CD8-positive, alpha-beta memory T cell (primary cell): Measurements from ENCODE around the gene NXN. TPM values are rescaled to one million over a fixed set of nuclear protein-coding genes. Genes with fewer than 3 reads are reported as not detected.
"Not testable (repeated sequence)": the region's sequence is repeated elsewhere in the genome, so short reads cannot be mapped to it uniquely, and the experiment has no call there.

ENCODE experiments used
- CTCF ChIA-PET: fragments of 350-600 bp; sonication (Branson Sonifier 250); formaldehyde crosslinking; loops from one replicate; lab custom pipeline; 2021; ENCODE audit warnings: antibody characterized with exemption; lab: Charles Lee
- POLR2A ChIA-PET: fragments of 350-600 bp; sonication (Branson Sonifier 250); formaldehyde crosslinking; loops from one replicate; lab custom pipeline; 2021; ENCODE audit warnings: antibody characterized with exemption; lab: Charles Lee
- DNase-seq, 5 donors: peaks; one replicate each; pipeline versions ENCODE4 v3.0.0 to v3.0.0-alpha.2; 2020 to 2022; ENCODE audit warnings: mixed read lengths in 1 of 5
- H3K27ac ChIP-seq: one replicate; pipeline ENCODE4 v1.7.0; 2013; ENCODE audit warnings: low read depth, mild to moderate bottlenecking, low read length, moderate library complexity
- H3K27me3 ChIP-seq: 2 replicates; pipeline ENCODE4 v1.7.0; 2013; ENCODE audit warnings: low read length, mild to moderate bottlenecking; ENCODE audit not compliant: insufficient read depth, poor library complexity, severe bottlenecking
- H3K36me3 ChIP-seq: 2 replicates; pipeline ENCODE4 v1.7.0; 2013; ENCODE audit warnings: mild to moderate bottlenecking, low read length, moderate library complexity; ENCODE audit not compliant: insufficient read depth
- H3K4me1 ChIP-seq: 2 replicates; pipeline ENCODE4 v1.7.0; 2013; ENCODE audit warnings: mild to moderate bottlenecking, low read length, moderate library complexity; ENCODE audit not compliant: insufficient read depth
- H3K4me3 ChIP-seq: 2 replicates; pipeline ENCODE4 v1.7.0; 2013; ENCODE audit warnings: mild to moderate bottlenecking, low read length
- H3K9me3 ChIP-seq: 2 replicates; pipeline ENCODE4 v1.7.0; 2013; ENCODE audit warnings: mild to moderate bottlenecking, low read length
- H3K27ac Mint-ChIP-seq, 8 donors: one replicate each; pipeline ENCODE4 v1.8.0; 2020 to 2021; ENCODE audit warnings: mixed read lengths in 8 of 8, mild to moderate bottlenecking in 6 of 8, inconsistent platforms in 3 of 8, moderate library complexity in 3 of 8
- H3K27me3 Mint-ChIP-seq, 2 donors: one replicate each; pipeline ENCODE4 v1.8.0; 2020 to 2021; ENCODE audit warnings: mixed read lengths in 2 of 2, mild to moderate bottlenecking in 1 of 2, moderate library complexity in 1 of 2
- H3K36me3 Mint-ChIP-seq, 3 donors: one replicate each; pipeline ENCODE4 v1.8.0; 2020 to 2021; ENCODE audit warnings: mixed read lengths in 3 of 3, inconsistent platforms in 1 of 3, mild to moderate bottlenecking in 1 of 3
- H3K4me1 Mint-ChIP-seq, 3 donors: one replicate each; pipeline ENCODE4 v1.8.0; 2020 to 2021; ENCODE audit warnings: mixed read lengths in 3 of 3, inconsistent platforms in 1 of 3, mild to moderate bottlenecking in 1 of 3
- H3K4me3 Mint-ChIP-seq, 7 donors: one replicate each; pipeline ENCODE4 v1.8.0; 2020 to 2021; ENCODE audit warnings: mixed read lengths in 7 of 7, mild to moderate bottlenecking in 6 of 7, moderate library complexity in 4 of 7, inconsistent platforms in 2 of 7
- H3K9me3 Mint-ChIP-seq, 5 donors: one replicate each; pipeline ENCODE4 v1.8.0; 2020 to 2022; ENCODE audit warnings: mixed read lengths in 5 of 5, mild to moderate bottlenecking in 3 of 5, moderate library complexity in 2 of 5, inconsistent platforms in 1 of 5
- polyA plus RNA-seq: library from polyadenylated mRNA; unstranded; fragments of 300-500 nt; fragmentation: Illumina TruSeq; gene quantifications from one replicate; pipeline ENCODE4 v1.2.3, GENCODE V29; 2021
- total RNA-seq, 2 experiments: library from RNA; stranded (reverse); gene quantifications; one replicate each; pipeline ENCODE4 v1.2.3, GENCODE V29; 2021

NXN gene
- total and polyA plus RNA-seq, 3 experiments from 2014 or later, result 0.08 to 0.42 (median 0.31) TPM

DNA sequence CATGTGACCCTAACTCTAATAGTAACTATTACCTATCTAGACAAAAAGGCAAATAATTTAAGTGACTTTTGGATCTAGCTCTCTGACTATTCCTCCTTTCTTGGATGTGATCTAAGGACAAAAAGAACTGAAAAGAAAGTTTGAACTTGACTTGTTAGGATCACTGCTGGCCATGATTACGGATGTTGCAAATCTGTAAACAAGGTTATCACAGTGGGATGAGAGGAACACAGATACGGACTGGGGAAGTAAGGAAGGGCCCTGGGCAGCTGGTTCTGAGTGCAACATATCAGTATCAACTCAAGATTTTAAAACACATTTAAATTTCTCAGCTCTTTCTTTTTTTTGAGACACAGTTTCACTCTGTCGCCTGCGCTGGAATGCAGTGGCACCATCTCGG, 118.8 kb downstream of the NXN start:
- Histone ChIP-seq H3K9me3 (no peaks in the 10 kb centered on the region), H3K27ac (no peak overlapping the region), H3K4me1 (no peaks in the 10 kb centered on the region), H3K36me3 (no peaks in the 10 kb centered on the region), H3K4me3 (no peak overlapping the region), H3K27me3 (no peaks in the 10 kb centered on the region)
- ChIA-PET POLR2A (no interaction called here), CTCF (no interaction called here)
- no peak overlapping the region for H3K4me3 Mint-ChIP-seq
- no peak for DNase-seq
- H3K36me3 Mint-ChIP-seq, result no peaks in the 10 kb centered on the region
- H3K27me3 Mint-ChIP-seq, result peaks cover 6 to 24% of the 10 kb centered on the region in 2 donors
- H3K27ac Mint-ChIP-seq, result no peak overlapping the region
- no peaks in the 10 kb centered on the region for H3K4me1 Mint-ChIP-seq
- no peaks in the 10 kb centered on the region for H3K9me3 Mint-ChIP-seq

DNA sequence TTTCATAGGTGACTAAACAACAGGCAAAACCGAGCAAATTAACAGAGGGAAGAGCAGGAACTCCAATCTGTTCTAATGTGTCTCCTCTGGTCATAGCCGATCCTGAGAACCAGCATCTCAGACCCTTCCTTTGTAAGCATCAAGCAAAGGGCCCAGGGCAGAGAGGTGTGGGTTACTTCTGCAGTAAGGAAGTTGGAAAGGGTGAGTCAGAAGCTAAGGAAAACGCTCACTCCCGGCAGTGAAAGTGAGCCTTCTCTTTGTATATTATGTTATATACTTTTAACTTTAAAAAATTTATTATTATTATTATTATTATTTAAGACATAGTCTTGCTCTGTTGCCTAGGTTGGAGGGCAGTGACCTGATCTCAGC, 119.8 kb downstream of the NXN start:
- Histone ChIP-seq H3K4me1 (no peaks in the 10 kb centered on the region), H3K9me3 (no peaks in the 10 kb centered on the region), H3K27ac (no peak overlapping the region), H3K27me3 (no peaks in the 10 kb centered on the region), H3K36me3 (no peaks in the 10 kb centered on the region), H3K4me3 (no peak overlapping the region)
- no peaks in the 10 kb centered on the region for H3K36me3 Mint-ChIP-seq
- H3K4me3 Mint-ChIP-seq, result no peak overlapping the region
- no peak for DNase-seq
- peaks cover 6 to 23% of the 10 kb centered on the region in 2 donors for H3K27me3 Mint-ChIP-seq
- CTCF ChIA-PET, result no interaction called here
- POLR2A ChIA-PET, result no interaction called here
- H3K4me1 Mint-ChIP-seq, result no peaks in the 10 kb centered on the region
- H3K9me3 Mint-ChIP-seq, result no peaks in the 10 kb centered on the region
- no peak overlapping the region for H3K27ac Mint-ChIP-seq

DNA sequence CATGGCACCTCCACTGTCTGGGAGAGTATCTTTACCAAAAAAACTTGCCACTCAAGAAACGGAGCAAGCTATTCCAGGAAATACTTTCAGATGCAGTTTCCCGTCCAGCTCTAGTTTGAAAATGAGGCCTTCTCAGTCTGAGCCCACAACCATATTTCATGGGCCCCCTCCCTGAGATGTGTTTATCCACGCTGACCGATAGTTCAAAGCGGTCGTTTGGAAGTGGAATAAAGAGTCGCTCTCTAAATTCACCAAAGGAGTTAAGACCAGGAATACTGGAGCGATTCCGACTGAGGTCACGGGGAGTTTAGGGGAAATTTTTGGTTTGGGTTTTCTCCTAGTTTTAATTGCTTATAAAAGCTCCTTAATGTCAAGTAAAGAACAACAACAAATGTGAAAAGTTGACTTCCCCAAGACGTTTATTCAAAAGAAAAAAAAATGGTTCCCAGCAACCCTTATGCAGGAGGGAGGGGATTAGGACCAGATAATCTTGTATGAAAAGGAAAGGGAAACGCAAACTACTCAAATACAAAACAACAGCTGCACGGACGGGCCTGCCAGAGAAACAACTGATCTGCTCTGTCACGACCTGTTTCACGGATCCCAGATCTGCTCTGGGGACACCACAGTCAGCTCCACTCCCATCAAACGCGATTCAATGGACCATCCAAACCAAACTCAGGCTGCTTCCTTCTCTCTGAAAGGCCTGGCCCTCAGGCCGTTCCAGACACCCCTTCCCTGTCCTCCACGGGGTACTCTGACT, 120.3 kb downstream of the NXN start:
- CTCF ChIA-PET, result no interaction called here
- Mint-ChIP-seq H3K4me1 (no peaks in the 10 kb centered on the region), H3K27me3 (peaks cover 4 to 18% of the 10 kb centered on the region in 2 donors), H3K4me3 (no peak overlapping the region), H3K27ac (peak overlapping the region in 1 of 8 donors; percentile 82), H3K36me3 (no peaks in the 10 kb centered on the region), H3K9me3 (no peaks in the 10 kb centered on the region)
- H3K27me3 ChIP-seq, result no peaks in the 10 kb centered on the region
- no peak for DNase-seq
- H3K4me1 ChIP-seq, result no peaks in the 10 kb centered on the region
- H3K36me3 ChIP-seq, result no peaks in the 10 kb centered on the region
- no peaks in the 10 kb centered on the region for H3K9me3 ChIP-seq
- POLR2A ChIA-PET, result no interaction called here
- H3K27ac ChIP-seq, result no peak overlapping the region
- H3K4me3 ChIP-seq, result no peak overlapping the region

DNA sequence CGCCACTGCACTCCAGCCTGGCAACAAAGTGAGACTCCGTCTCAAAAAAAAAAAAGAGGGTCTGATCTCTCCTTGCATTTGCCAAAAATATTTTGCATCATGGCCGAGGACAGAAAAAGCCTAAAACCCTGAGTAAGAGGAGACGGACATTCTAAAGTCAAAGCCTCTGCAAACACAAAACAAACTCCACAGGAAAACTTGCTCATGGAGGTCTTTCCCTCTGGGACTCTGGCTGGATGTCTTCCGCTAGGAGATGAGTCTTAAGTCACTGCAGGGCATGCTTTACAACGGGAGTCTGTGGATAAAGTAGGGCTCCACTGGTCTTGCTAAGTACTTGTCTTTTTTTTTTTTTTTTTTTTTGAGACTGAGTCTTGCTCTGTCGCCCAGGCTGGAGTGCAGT, 123.4 kb downstream of the NXN start:
- ChIA-PET POLR2A (no interaction called here), CTCF (no interaction called here)
- Histone ChIP-seq H3K4me1 (no peaks in the 10 kb centered on the region), H3K36me3 (no peaks in the 10 kb centered on the region), H3K4me3 (no peak overlapping the region), H3K27ac (no peak overlapping the region), H3K27me3 (no peaks in the 10 kb centered on the region), H3K9me3 (no peaks in the 10 kb centered on the region)
- DNase-seq, result no peak
- H3K27me3 Mint-ChIP-seq, result peaks cover 7 to 23% of the 10 kb centered on the region in 2 donors
- H3K36me3 Mint-ChIP-seq, result no peaks in the 10 kb centered on the region
- H3K27ac Mint-ChIP-seq, result no peak overlapping the region
- H3K9me3 Mint-ChIP-seq, result no peaks in the 10 kb centered on the region
- no peaks in the 10 kb centered on the region for H3K4me1 Mint-ChIP-seq
- H3K4me3 Mint-ChIP-seq, result no peak overlapping the region

DNA sequence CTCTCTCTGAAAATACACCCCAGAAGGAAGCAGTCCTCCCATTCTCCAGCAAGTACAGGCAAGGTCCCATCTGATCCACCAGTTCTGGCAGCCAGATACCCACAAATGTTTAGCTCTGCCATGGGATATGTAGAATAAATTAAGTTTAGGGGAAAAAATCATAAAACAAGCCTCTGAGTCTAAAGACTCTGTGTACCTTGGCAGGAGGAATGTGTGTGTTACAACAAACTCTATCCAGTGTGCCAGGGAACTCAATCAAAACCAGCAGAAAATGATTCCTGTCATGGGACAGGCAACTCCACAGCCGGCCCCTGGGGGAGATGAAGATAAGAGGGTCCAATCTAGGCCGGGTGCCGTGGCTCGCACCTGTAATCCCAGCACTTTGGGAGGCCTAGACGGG, 124.0 kb downstream of the NXN start:
- Mint-ChIP-seq H3K27ac (no peak overlapping the region), H3K27me3 (peaks cover 8 to 23% of the 10 kb centered on the region in 2 donors), H3K36me3 (no peaks in the 10 kb centered on the region), H3K9me3 (no peaks in the 10 kb centered on the region), H3K4me1 (no peaks in the 10 kb centered on the region), H3K4me3 (no peak overlapping the region)
- H3K27ac ChIP-seq, result no peak overlapping the region
- no peaks in the 10 kb centered on the region for H3K9me3 ChIP-seq
- ChIA-PET POLR2A (no interaction called here), CTCF (no interaction called here)
- H3K27me3 ChIP-seq, result no peaks in the 10 kb centered on the region
- DNase-seq, result no peak
- H3K36me3 ChIP-seq, result no peaks in the 10 kb centered on the region
- no peak overlapping the region for H3K4me3 ChIP-seq
- no peaks in the 10 kb centered on the region for H3K4me1 ChIP-seq

DNA sequence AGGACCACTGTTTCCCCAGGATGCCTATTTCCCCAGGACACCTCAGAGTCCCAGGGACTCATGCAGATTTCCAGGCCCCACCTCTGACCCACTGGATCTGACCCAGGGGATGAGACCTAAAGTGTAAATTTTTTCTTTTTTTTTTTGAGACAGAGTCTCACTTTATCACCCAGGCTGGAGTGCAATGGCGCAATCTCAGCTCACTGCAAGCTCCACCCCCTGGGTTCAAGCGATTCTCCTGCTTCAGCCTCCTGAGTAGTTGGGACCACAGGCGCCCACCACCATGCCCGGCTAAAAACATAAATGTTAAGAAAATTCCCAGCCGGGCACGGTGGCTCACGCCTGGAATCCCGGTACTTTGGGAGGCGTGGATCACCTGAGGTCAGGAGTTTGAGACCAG, 126.7 kb downstream of the NXN start:
- H3K27ac ChIP-seq, H3K4me1 ChIP-seq, H3K9me3 Mint-ChIP-seq, H3K9me3 ChIP-seq, H3K36me3 Mint-ChIP-seq, CTCF ChIA-PET, POLR2A ChIA-PET, H3K27me3 ChIP-seq, H3K4me1 Mint-ChIP-seq, H3K4me3 ChIP-seq, H3K36me3 ChIP-seq, H3K4me3 Mint-ChIP-seq, H3K27ac Mint-ChIP-seq, DNase-seq: not testable (repeated sequence)
- H3K27me3 Mint-ChIP-seq, result peaks cover 13 to 40% of the 10 kb centered on the region in 2 donors

DNA sequence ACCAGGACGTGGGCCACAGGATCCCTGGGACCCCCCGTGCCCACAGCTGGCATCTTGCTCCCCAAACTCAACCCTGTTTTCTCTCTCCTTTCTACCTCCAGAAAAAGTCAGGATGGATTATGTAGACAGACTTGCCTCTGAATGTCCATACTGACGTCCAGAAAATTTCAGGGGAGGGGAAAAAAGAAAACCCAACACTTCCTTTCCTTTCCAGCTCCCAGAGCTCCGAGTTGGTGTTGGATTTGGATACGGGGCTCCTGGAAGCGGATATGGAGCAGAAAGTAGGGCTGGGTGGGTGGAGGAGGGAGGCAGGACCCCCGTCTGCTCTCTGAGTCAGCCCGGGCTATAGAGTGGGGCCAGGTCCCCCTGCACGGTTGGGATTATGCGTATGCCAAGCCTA, 127.2 kb downstream of the NXN start:
- H3K4me1 Mint-ChIP-seq, result peaks cover 0 to under 1% (median 0%) of the 10 kb centered on the region in 3 donors
- Histone ChIP-seq H3K27me3 (no peaks in the 10 kb centered on the region), H3K4me3 (no peak overlapping the region), H3K27ac (no peak overlapping the region), H3K4me1 (no peaks in the 10 kb centered on the region), H3K36me3 (no peaks in the 10 kb centered on the region), H3K9me3 (no peaks in the 10 kb centered on the region)
- CTCF ChIA-PET, result no interaction called here
- H3K36me3 Mint-ChIP-seq, result no peaks in the 10 kb centered on the region
- H3K27ac Mint-ChIP-seq, result no peak overlapping the region
- POLR2A ChIA-PET, result interaction anchor here (0.6 kb wide), 1 partner anchor 23 kb away, joined by 4 read pairs; no protein-coding TSS in a partner anchor
- H3K27me3 Mint-ChIP-seq, result peaks cover 14 to 45% of the 10 kb centered on the region in 2 donors
- DNase-seq, result no peak
- no peaks in the 10 kb centered on the region for H3K9me3 Mint-ChIP-seq
- no peak overlapping the region for H3K4me3 Mint-ChIP-seq

DNA sequence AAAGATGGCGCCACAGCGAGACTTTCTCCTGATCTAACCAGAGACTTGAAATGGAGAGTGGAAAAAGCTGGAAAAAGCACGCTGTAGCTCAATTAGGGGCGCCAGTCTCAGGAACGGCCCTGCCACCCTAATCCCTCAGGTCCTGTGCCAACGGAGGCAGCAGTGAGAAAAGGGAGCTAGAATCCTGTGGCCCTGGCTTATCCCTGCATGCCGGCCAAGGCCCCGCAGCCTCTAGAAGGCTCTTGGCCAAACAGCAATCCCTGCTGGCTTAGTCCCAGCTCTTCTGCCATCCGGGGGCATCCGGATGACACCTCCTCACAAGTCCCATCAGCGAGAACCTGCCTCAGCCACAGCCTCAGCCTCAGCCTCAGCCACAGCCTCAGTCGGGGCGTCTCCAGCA, 127.7 kb downstream of the NXN start:
- no peaks in the 10 kb centered on the region for H3K9me3 Mint-ChIP-seq
- no peak overlapping the region for H3K27ac Mint-ChIP-seq
- H3K27ac ChIP-seq, result no peak overlapping the region
- ChIA-PET POLR2A (interaction anchor here (0.6 kb wide), 1 partner anchor 24 kb away, joined by 4 read pairs; no protein-coding TSS in a partner anchor), CTCF (no interaction called here)
- no peak for DNase-seq
- no peaks in the 10 kb centered on the region for H3K36me3 Mint-ChIP-seq
- no peak overlapping the region for H3K4me3 ChIP-seq
- peaks cover 2 to 5% (median 2%) of the 10 kb centered on the region in 3 donors for H3K4me1 Mint-ChIP-seq
- no peaks in the 10 kb centered on the region for H3K9me3 ChIP-seq
- no peaks in the 10 kb centered on the region for H3K36me3 ChIP-seq
- peaks cover 14 to 47% of the 10 kb centered on the region in 2 donors for H3K27me3 Mint-ChIP-seq
- H3K4me1 ChIP-seq, result no peaks in the 10 kb centered on the region
- H3K27me3 ChIP-seq, result peaks cover 3% of the 10 kb centered on the region
- H3K4me3 Mint-ChIP-seq, result no peak overlapping the region
